Measurements from ENCODE around the gene NRG3. TPM values are rescaled to one million over a fixed set of nuclear protein-coding genes. Genes with fewer than 3 reads are reported as not detected.
"Not testable (repeated sequence)": the region's sequence is repeated elsewhere in the genome, so short reads cannot be mapped to it uniquely, and the experiment has no call there.

Gene NRG3
- total and polyA plus RNA-seq, 5 donors from 2014 or later, result not detected

GRCh38 chr10:82981137-82981723 is 1106.2 kb downstream of the NRG3 start:
- no peaks in the 10 kb centered on the region for H3K27me3 ChIP-seq (ENCODE audit: control insufficient read depth, insufficient read depth, low read length)
- ATAC-seq (ENCODE audit: low read depth in 2 of 2) (no peak), DNase-seq (no peak)
- Mint-ChIP-seq H3K27ac (no peak overlapping the region), H3K9me3 (peaks cover 0 to 13% (median 3%) of the 10 kb centered on the region in 7 donors), H3K4me3 (no peak overlapping the region), H3K27me3 (no peaks in the 10 kb centered on the region), H3K36me3 (no peaks in the 10 kb centered on the region), H3K4me1 (no peaks in the 10 kb centered on the region)
- no peak overlapping the region for H3K4me3 ChIP-seq (ENCODE audit: low read depth, low read length)
- no peaks in the 10 kb centered on the region for H3K4me1 ChIP-seq (ENCODE audit: control insufficient read depth, insufficient read depth, low read length, poor library complexity, severe bottlenecking)
- no peaks in the 10 kb centered on the region for H3K36me3 ChIP-seq (ENCODE audit: control insufficient read depth, insufficient read depth, low read length)
- H3K9me3 ChIP-seq (ENCODE audit: control insufficient read depth in 2 of 2, low read length in 2 of 2), result peaks cover 0 to 4% of the 10 kb centered on the region in 2 experiments
- no peak overlapping the region for H3K27ac ChIP-seq (ENCODE audit: insufficient read depth, low read length, poor library complexity, severe bottlenecking)

- H3K27me3 Mint-ChIP-seq, result no peaks in the 10 kb centered on the region
- H3K9me3 Mint-ChIP-seq, result peaks cover 0 to 21% (median 1%) of the 10 kb centered on the region in 7 donors
- no peak overlapping the region for H3K4me3 Mint-ChIP-seq
- H3K4me1 Mint-ChIP-seq, result no peaks in the 10 kb centered on the region
- no peaks in the 10 kb centered on the region for H3K4me1 ChIP-seq (ENCODE audit: control insufficient read depth, insufficient read depth, low read length, poor library complexity, severe bottlenecking)
- DNase-seq, result no peak
- no peaks in the 10 kb centered on the region for H3K36me3 ChIP-seq (ENCODE audit: control insufficient read depth, insufficient read depth, low read length)
- no peak overlapping the region for H3K27ac ChIP-seq (ENCODE audit: insufficient read depth, low read length, poor library complexity, severe bottlenecking)
- ATAC-seq (ENCODE audit: low read depth in 2 of 2), result no peak
- H3K27ac Mint-ChIP-seq, result no peak overlapping the region
- no peak overlapping the region for H3K4me3 ChIP-seq (ENCODE audit: low read depth, low read length)
- no peaks in the 10 kb centered on the region for H3K9me3 ChIP-seq (ENCODE audit: control insufficient read depth in 2 of 2, low read length in 2 of 2)
- no peaks in the 10 kb centered on the region for H3K27me3 ChIP-seq (ENCODE audit: control insufficient read depth, insufficient read depth, low read length)
- H3K36me3 Mint-ChIP-seq, result no peaks in the 10 kb centered on the region
Measured at GRCh38 chr10:82982110-82982608, 1107.2 kb downstream of the NRG3 start.

GRCh38 chr10:82986216-82986615 is 1111.2 kb downstream of the NRG3 start:
- Mint-ChIP-seq H3K4me1 (no peaks in the 10 kb centered on the region), H3K27ac (no peak overlapping the region), H3K27me3 (no peaks in the 10 kb centered on the region), H3K4me3 (no peak overlapping the region), H3K9me3 (peaks cover 0 to 13% (median 3%) of the 10 kb centered on the region in 7 donors), H3K36me3 (no peaks in the 10 kb centered on the region)
- no peak for DNase-seq
- Histone ChIP-seq H3K4me3 (ENCODE audit: low read depth, low read length) (no peak overlapping the region), H3K27me3 (ENCODE audit: control insufficient read depth, insufficient read depth, low read length) (no peaks in the 10 kb centered on the region), H3K36me3 (ENCODE audit: control insufficient read depth, insufficient read depth, low read length) (no peaks in the 10 kb centered on the region), H3K4me1 (ENCODE audit: control insufficient read depth, insufficient read depth, low read length, poor library complexity, severe bottlenecking) (no peaks in the 10 kb centered on the region), H3K9me3 (ENCODE audit: control insufficient read depth in 2 of 2, low read length in 2 of 2) (no peaks in the 10 kb centered on the region), H3K27ac (ENCODE audit: insufficient read depth, low read length, poor library complexity, severe bottlenecking) (no peak overlapping the region)
- ATAC-seq (ENCODE audit: low read depth in 2 of 2), result no peak

- not testable (repeated sequence) for H3K27me3 Mint-ChIP-seq; H3K36me3 ChIP-seq (ENCODE audit: control insufficient read depth, insufficient read depth, low read length); H3K4me3 ChIP-seq (ENCODE audit: low read depth, low read length); H3K9me3 ChIP-seq (ENCODE audit: control insufficient read depth in 2 of 2, low read length in 2 of 2); H3K36me3 Mint-ChIP-seq; H3K4me1 Mint-ChIP-seq; ATAC-seq (ENCODE audit: low read depth in 2 of 2); H3K4me3 Mint-ChIP-seq; H3K27ac Mint-ChIP-seq; H3K27ac ChIP-seq (ENCODE audit: insufficient read depth, low read length, poor library complexity, severe bottlenecking); H3K27me3 ChIP-seq (ENCODE audit: control insufficient read depth, insufficient read depth, low read length); H3K4me1 ChIP-seq (ENCODE audit: control insufficient read depth, insufficient read depth, low read length, poor library complexity, severe bottlenecking); DNase-seq
- H3K9me3 Mint-ChIP-seq, result peaks cover 2 to 19% (median 9%) of the 10 kb centered on the region in 7 donors
Measured at GRCh38 chr10:83006479-83006878, 1131.5 kb downstream of the NRG3 start.

GRCh38 chr10:83007510-83007909 is 1132.5 kb downstream of the NRG3 start:
- H3K9me3 ChIP-seq (ENCODE audit: control insufficient read depth in 2 of 2, low read length in 2 of 2), result peaks cover 0 to 3% of the 10 kb centered on the region in 2 experiments
- H3K36me3 Mint-ChIP-seq, result no peaks in the 10 kb centered on the region
- DNase-seq, result no peak
- H3K4me3 ChIP-seq (ENCODE audit: low read depth, low read length), result no peak overlapping the region
- peaks cover 0 to 5% (median 0%) of the 10 kb centered on the region in 4 donors for H3K4me1 Mint-ChIP-seq
- no peak for ATAC-seq (ENCODE audit: low read depth in 2 of 2)
- no peak overlapping the region for H3K27ac Mint-ChIP-seq
- peaks cover 0 to 15% (median 9%) of the 10 kb centered on the region in 7 donors for H3K9me3 Mint-ChIP-seq
- H3K36me3 ChIP-seq (ENCODE audit: control insufficient read depth, insufficient read depth, low read length), result no peaks in the 10 kb centered on the region
- no peaks in the 10 kb centered on the region for H3K27me3 ChIP-seq (ENCODE audit: control insufficient read depth, insufficient read depth, low read length)
- H3K4me1 ChIP-seq (ENCODE audit: control insufficient read depth, insufficient read depth, low read length, poor library complexity, severe bottlenecking), result no peaks in the 10 kb centered on the region
- H3K27ac ChIP-seq (ENCODE audit: insufficient read depth, low read length, poor library complexity, severe bottlenecking), result no peak overlapping the region
- H3K4me3 Mint-ChIP-seq, result no peak overlapping the region
- no peaks in the 10 kb centered on the region for H3K27me3 Mint-ChIP-seq

GRCh38 chr10:83012866-83013265 is 1137.9 kb downstream of the NRG3 start:
- no peak overlapping the region for H3K27ac ChIP-seq (ENCODE audit: insufficient read depth, low read length, poor library complexity, severe bottlenecking)
- H3K9me3 ChIP-seq (ENCODE audit: control insufficient read depth in 2 of 2, low read length in 2 of 2), result no peaks in the 10 kb centered on the region
- DNase-seq (no peak), ATAC-seq (ENCODE audit: low read depth in 2 of 2) (no peak)
- Mint-ChIP-seq H3K36me3 (no peaks in the 10 kb centered on the region), H3K9me3 (peaks cover 0 to 7% (median 3%) of the 10 kb centered on the region in 7 donors), H3K27me3 (no peaks in the 10 kb centered on the region), H3K4me3 (no peak overlapping the region), H3K4me1 (no peaks in the 10 kb centered on the region), H3K27ac (no peak overlapping the region)
- H3K4me3 ChIP-seq (ENCODE audit: low read depth, low read length), result no peak overlapping the region
- no peaks in the 10 kb centered on the region for H3K36me3 ChIP-seq (ENCODE audit: control insufficient read depth, insufficient read depth, low read length)
- H3K4me1 ChIP-seq (ENCODE audit: control insufficient read depth, insufficient read depth, low read length, poor library complexity, severe bottlenecking), result no peaks in the 10 kb centered on the region
- H3K27me3 ChIP-seq (ENCODE audit: control insufficient read depth, insufficient read depth, low read length), result no peaks in the 10 kb centered on the region

- no peaks in the 10 kb centered on the region for H3K4me1 Mint-ChIP-seq
- ATAC-seq (ENCODE audit: low read depth in 2 of 2), result no peak
Measured at GRCh38 chr10:83017076-83017867, 1142.3 kb downstream of the NRG3 start.

More at GRCh38 chr10:83017076-83017867, 1142.3 kb downstream of the NRG3 start:
- Histone ChIP-seq H3K4me3 (ENCODE audit: low read depth, low read length) (no peak overlapping the region), H3K27ac (ENCODE audit: insufficient read depth, low read length, poor library complexity, severe bottlenecking) (no peak overlapping the region), H3K27me3 (ENCODE audit: control insufficient read depth, insufficient read depth, low read length) (no peaks in the 10 kb centered on the region), H3K36me3 (ENCODE audit: control insufficient read depth, insufficient read depth, low read length) (no peaks in the 10 kb centered on the region), H3K9me3 (ENCODE audit: control insufficient read depth in 2 of 2, low read length in 2 of 2) (no peaks in the 10 kb centered on the region), H3K4me1 (ENCODE audit: control insufficient read depth, insufficient read depth, low read length, poor library complexity, severe bottlenecking) (no peaks in the 10 kb centered on the region)
- Mint-ChIP-seq H3K36me3 (no peaks in the 10 kb centered on the region), H3K27ac (no peak overlapping the region), H3K4me3 (no peak overlapping the region), H3K27me3 (no peaks in the 10 kb centered on the region), H3K9me3 (peaks cover 2 to 21% (median 5%) of the 10 kb centered on the region in 7 donors)
- DNase-seq, result no peak
